GM19452 (cell line): ENCODE results near the gene TMEM98.
"Not testable (repeated sequence)": the region's sequence is repeated elsewhere in the genome, so short reads cannot be mapped to it uniquely, and the experiment has no call there.

Experiments
- ATAC-seq: cut with Tn5 transposase; IDR thresholded peaks from one replicate; pipeline ENCODE4 v1.9.1; 2021; ENCODE audit not compliant: unreplicated experiment

The TMEM98 gene

GRCh38 chr17:32914181-32914580 lies 13.8 kb upstream of the TMEM98 start:
- no peak for ATAC-seq

- ATAC-seq: no peak
These were observed 12.7 kb upstream of the TMEM98 start for GRCh38 chr17:32915245-32915644.

- no peak for ATAC-seq
These were observed 11.8 kb upstream of the TMEM98 start for GRCh38 chr17:32916134-32916533.

- no peak for ATAC-seq
These were observed 10.9 kb upstream of the TMEM98 start for GRCh38 chr17:32917081-32917480.

- ATAC-seq: no peak
These were observed 10.1 kb upstream of the TMEM98 start for GRCh38 chr17:32917842-32918241.

GRCh38 chr17:32919876-32920275 lies 8.1 kb upstream of the TMEM98 start:
- not testable (repeated sequence) for ATAC-seq

- ATAC-seq: no peak
These were observed 7.7 kb upstream of the TMEM98 start for GRCh38 chr17:32920293-32920692.

- ATAC-seq: no peak
These were observed 6.9 kb upstream of the TMEM98 start for GRCh38 chr17:32921017-32921416.

GRCh38 chr17:32923905-32924304 lies 4.0 kb upstream of the TMEM98 start:
- not testable (repeated sequence) for ATAC-seq

- ATAC-seq: no peak
These were observed 1.8 kb upstream of the TMEM98 start for GRCh38 chr17:32926183-32926582.

- not testable (repeated sequence) for ATAC-seq
These were observed 1.2 kb upstream of the TMEM98 start for GRCh38 chr17:32926789-32927188.

- ATAC-seq: no peak
These were observed 691 bp upstream of the TMEM98 start for GRCh38 chr17:32927201-32927723.

- no peak for ATAC-seq
These were observed 908 bp downstream of the TMEM98 start for GRCh38 chr17:32928586-32929535.

GRCh38 chr17:32929588-32929987 lies 1.6 kb downstream of the TMEM98 start:
- no peak for ATAC-seq

GRCh38 chr17:32930512-32930911 lies 2.6 kb downstream of the TMEM98 start:
- no peak for ATAC-seq

- no peak for ATAC-seq
These were observed 3.7 kb downstream of the TMEM98 start for GRCh38 chr17:32931686-32932085.

GRCh38 chr17:32933881-32934280 lies 5.9 kb downstream of the TMEM98 start:
- no peak for ATAC-seq

GRCh38 chr17:32935726-32936125 lies 7.8 kb downstream of the TMEM98 start:
- ATAC-seq: no peak

GRCh38 chr17:32936186-32936893 lies 8.4 kb downstream of the TMEM98 start:
- ATAC-seq: no peak

- ATAC-seq: no peak
These were observed 9.0 kb downstream of the TMEM98 start for GRCh38 chr17:32936894-32937500.

- ATAC-seq: no peak
These were observed 12.9 kb downstream of the TMEM98 start for GRCh38 chr17:32940706-32941390.
